HepG2 (cell line): ENCODE data around the gene SYCP2L.

Experiments
- DMAP1 ChIP-seq: IDR thresholded peaks from 2 replicates; pipeline ENCODE4 v1.6.1; 2016
- MAFF ChIP-seq: IDR thresholded peaks from 2 replicates; pipeline ENCODE4 v1.6.1; 2011; ENCODE audit warnings: low read depth, low read length, improper control_type of control experiment
- PCBP2 ChIP-seq: fragments of 200-400 bp; formaldehyde crosslinking; optimal IDR thresholded peaks from 2 replicates; pipeline ENCODE3; 2018; ENCODE audit warnings: low read length, low read depth; ENCODE audit not compliant: poor library complexity, severe bottlenecking
- POLR2A ChIP-seq, 2 experiments: IDR thresholded peaks; 2 replicates each; pipeline ENCODE4 v1.6.1; 2011; ENCODE audit warnings: low read depth in 2 of 2, low read length in 2 of 2, mild to moderate bottlenecking in 1 of 2, moderate library complexity in 1 of 2; ENCODE audit not compliant: insufficient read depth in 1 of 2
- SRF ChIP-seq: IDR thresholded peaks from 2 replicates; pipeline ENCODE4 v1.6.1; 2011; ENCODE audit warnings: mild to moderate bottlenecking, low read depth, low read length, moderate library complexity
- ZNF619 ChIP-seq: sonication (generic); formaldehyde crosslinking; IDR thresholded peaks from 2 replicates; pipeline ENCODE4 v1.4.0; 2020; ENCODE audit warnings: mild to moderate bottlenecking, missing genetic modification reagents
- TF ChIP-seq, protein P1 (sequence below): sonication (generic); formaldehyde crosslinking; IDR thresholded peaks from 2 replicates; pipeline ENCODE4 v1.8.1; 2023; ENCODE audit warnings: missing genetic modification reagents, inconsistent platforms, borderline replicate concordance
- TF ChIP-seq, protein P2 (sequence below): sonication (generic); formaldehyde crosslinking; IDR thresholded peaks from 2 replicates; pipeline ENCODE4 v1.8.1; 2022; ENCODE audit warnings: low read depth, mild to moderate bottlenecking, missing genetic modification reagents
- TF ChIP-seq, protein P3 (sequence below): sonication (generic); formaldehyde crosslinking; IDR thresholded peaks from 2 replicates; pipeline ENCODE4 v1.5.0; 2020; ENCODE audit warnings: mild to moderate bottlenecking, missing genetic modification reagents, moderate library complexity
- TF ChIP-seq, protein P4 (sequence below), 2 experiments: IDR thresholded peaks; 2 replicates each; pipeline ENCODE4 v1.6.1; 2011 to 2012; ENCODE audit warnings: low read length in 2 of 2, borderline replicate concordance in 1 of 2, low read depth in 1 of 2, mild to moderate bottlenecking in 1 of 2, moderate library complexity in 1 of 2
- TF ChIP-seq, protein P5 (sequence below): sonication (generic); formaldehyde crosslinking; IDR thresholded peaks from 2 replicates; pipeline ENCODE4 v1.4.0; 2020; ENCODE audit warnings: missing genetic modification reagents, borderline replicate concordance

DNA sequence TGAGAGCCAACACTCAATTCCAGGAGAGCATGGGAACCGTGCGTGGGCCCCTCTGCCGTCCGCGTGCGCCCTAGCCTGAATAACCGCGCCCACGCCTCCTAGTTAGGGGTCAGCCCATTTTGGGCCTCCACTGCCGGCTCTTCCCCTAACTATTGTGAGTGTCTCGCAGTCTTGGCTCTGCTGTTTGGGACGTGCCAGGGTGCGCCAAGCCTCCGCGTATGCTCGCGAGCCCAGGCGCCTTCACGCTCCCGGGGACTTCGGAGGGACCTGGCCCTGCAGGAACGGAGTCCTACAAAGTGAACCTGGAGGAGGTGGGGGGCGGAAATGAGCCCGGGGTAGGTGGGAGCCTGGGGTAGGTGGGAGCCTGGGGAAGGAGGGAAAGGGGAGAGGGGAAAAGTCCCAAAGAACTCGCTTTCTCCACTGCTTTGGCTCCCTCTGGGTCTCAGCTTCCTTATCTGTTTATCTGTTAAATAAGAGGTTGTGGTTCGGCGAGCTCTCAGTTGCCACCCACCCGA lies 4.1 kb upstream of the SYCP2L start:
- TF ChIP-seq DMAP1 (no peak), PCBP2 (no peak), POLR2A (IDR thresholded peaks at IDR 0.05; ENCODE audit: insufficient read depth in 1 of 2, low read depth in 2 of 2, low read length in 2 of 2) (no peak), SRF (no peak), MAFF (no peak), ZNF619 (CRISPR knock-in tag) (no peak)
- TF ChIP-seq, protein P1, sequence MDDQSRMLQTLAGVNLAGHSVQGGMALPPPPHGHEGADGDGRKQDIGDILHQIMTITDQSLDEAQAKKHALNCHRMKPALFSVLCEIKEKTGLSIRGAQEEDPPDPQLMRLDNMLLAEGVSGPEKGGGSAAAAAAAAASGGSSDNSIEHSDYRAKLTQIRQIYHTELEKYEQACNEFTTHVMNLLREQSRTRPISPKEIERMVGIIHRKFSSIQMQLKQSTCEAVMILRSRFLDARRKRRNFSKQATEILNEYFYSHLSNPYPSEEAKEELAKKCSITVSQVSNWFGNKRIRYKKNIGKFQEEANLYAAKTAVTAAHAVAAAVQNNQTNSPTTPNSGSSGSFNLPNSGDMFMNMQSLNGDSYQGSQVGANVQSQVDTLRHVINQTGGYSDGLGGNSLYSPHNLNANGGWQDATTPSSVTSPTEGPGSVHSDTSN (CRISPR knock-in tag) = no peak
- TF ChIP-seq, protein P2, sequence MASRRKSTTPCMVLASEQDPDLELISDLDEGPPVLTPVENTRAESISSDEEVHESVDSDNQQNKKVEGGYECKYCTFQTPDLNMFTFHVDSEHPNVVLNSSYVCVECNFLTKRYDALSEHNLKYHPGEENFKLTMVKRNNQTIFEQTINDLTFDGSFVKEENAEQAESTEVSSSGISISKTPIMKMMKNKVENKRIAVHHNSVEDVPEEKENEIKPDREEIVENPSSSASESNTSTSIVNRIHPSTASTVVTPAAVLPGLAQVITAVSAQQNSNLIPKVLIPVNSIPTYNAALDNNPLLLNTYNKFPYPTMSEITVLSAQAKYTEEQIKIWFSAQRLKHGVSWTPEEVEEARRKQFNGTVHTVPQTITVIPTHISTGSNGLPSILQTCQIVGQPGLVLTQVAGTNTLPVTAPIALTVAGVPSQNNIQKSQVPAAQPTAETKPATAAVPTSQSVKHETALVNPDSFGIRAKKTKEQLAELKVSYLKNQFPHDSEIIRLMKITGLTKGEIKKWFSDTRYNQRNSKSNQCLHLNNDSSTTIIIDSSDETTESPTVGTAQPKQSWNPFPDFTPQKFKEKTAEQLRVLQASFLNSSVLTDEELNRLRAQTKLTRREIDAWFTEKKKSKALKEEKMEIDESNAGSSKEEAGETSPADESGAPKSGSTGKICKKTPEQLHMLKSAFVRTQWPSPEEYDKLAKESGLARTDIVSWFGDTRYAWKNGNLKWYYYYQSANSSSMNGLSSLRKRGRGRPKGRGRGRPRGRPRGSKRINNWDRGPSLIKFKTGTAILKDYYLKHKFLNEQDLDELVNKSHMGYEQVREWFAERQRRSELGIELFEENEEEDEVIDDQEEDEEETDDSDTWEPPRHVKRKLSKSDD (CRISPR knock-in tag) = no peak
- TF ChIP-seq, protein P3, sequence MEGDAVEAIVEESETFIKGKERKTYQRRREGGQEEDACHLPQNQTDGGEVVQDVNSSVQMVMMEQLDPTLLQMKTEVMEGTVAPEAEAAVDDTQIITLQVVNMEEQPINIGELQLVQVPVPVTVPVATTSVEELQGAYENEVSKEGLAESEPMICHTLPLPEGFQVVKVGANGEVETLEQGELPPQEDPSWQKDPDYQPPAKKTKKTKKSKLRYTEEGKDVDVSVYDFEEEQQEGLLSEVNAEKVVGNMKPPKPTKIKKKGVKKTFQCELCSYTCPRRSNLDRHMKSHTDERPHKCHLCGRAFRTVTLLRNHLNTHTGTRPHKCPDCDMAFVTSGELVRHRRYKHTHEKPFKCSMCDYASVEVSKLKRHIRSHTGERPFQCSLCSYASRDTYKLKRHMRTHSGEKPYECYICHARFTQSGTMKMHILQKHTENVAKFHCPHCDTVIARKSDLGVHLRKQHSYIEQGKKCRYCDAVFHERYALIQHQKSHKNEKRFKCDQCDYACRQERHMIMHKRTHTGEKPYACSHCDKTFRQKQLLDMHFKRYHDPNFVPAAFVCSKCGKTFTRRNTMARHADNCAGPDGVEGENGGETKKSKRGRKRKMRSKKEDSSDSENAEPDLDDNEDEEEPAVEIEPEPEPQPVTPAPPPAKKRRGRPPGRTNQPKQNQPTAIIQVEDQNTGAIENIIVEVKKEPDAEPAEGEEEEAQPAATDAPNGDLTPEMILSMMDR (CRISPR knock-in tag) = no peak
- TF ChIP-seq, protein P4, sequence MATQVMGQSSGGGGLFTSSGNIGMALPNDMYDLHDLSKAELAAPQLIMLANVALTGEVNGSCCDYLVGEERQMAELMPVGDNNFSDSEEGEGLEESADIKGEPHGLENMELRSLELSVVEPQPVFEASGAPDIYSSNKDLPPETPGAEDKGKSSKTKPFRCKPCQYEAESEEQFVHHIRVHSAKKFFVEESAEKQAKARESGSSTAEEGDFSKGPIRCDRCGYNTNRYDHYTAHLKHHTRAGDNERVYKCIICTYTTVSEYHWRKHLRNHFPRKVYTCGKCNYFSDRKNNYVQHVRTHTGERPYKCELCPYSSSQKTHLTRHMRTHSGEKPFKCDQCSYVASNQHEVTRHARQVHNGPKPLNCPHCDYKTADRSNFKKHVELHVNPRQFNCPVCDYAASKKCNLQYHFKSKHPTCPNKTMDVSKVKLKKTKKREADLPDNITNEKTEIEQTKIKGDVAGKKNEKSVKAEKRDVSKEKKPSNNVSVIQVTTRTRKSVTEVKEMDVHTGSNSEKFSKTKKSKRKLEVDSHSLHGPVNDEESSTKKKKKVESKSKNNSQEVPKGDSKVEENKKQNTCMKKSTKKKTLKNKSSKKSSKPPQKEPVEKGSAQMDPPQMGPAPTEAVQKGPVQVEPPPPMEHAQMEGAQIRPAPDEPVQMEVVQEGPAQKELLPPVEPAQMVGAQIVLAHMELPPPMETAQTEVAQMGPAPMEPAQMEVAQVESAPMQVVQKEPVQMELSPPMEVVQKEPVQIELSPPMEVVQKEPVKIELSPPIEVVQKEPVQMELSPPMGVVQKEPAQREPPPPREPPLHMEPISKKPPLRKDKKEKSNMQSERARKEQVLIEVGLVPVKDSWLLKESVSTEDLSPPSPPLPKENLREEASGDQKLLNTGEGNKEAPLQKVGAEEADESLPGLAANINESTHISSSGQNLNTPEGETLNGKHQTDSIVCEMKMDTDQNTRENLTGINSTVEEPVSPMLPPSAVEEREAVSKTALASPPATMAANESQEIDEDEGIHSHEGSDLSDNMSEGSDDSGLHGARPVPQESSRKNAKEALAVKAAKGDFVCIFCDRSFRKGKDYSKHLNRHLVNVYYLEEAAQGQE (IDR thresholded peaks at IDR 0.05; ENCODE audit: borderline replicate concordance in 1 of 2, low read depth in 1 of 2, low read length in 2 of 2) = no peak
- TF ChIP-seq, protein P5, sequence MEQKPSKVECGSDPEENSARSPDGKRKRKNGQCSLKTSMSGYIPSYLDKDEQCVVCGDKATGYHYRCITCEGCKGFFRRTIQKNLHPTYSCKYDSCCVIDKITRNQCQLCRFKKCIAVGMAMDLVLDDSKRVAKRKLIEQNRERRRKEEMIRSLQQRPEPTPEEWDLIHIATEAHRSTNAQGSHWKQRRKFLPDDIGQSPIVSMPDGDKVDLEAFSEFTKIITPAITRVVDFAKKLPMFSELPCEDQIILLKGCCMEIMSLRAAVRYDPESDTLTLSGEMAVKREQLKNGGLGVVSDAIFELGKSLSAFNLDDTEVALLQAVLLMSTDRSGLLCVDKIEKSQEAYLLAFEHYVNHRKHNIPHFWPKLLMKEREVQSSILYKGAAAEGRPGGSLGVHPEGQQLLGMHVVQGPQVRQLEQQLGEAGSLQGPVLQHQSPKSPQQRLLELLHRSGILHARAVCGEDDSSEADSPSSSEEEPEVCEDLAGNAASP (CRISPR knock-in tag) = no peak
